HFF-Myc (cell line): ENCODE data around the gene HOXD13.
A peak's percentile ranks its signal among the peaks of the same experiment; 100 is the strongest.

Source experiments
- DNase-seq: peaks from one replicate; pipeline ENCODE4 v3.0.0-alpha.2; 2011; ENCODE audit warnings: low read depth; ENCODE audit errors: extremely low read depth
- H3K4me3 ChIP-seq: replicated peaks from 2 replicates; pipeline ENCODE4 v1.5.1; 2011; ENCODE audit warnings: low read depth, mild to moderate bottlenecking, control low read depth, low read length
- TF ChIP-seq, protein P1 (sequence below): IDR thresholded peaks from 2 replicates; pipeline ENCODE4 v1.5.1; 2012; ENCODE audit warnings: mild to moderate bottlenecking, low read depth, low read length, control low read depth; ENCODE audit errors: missing control alignments

The HOXD13 gene

DNA sequence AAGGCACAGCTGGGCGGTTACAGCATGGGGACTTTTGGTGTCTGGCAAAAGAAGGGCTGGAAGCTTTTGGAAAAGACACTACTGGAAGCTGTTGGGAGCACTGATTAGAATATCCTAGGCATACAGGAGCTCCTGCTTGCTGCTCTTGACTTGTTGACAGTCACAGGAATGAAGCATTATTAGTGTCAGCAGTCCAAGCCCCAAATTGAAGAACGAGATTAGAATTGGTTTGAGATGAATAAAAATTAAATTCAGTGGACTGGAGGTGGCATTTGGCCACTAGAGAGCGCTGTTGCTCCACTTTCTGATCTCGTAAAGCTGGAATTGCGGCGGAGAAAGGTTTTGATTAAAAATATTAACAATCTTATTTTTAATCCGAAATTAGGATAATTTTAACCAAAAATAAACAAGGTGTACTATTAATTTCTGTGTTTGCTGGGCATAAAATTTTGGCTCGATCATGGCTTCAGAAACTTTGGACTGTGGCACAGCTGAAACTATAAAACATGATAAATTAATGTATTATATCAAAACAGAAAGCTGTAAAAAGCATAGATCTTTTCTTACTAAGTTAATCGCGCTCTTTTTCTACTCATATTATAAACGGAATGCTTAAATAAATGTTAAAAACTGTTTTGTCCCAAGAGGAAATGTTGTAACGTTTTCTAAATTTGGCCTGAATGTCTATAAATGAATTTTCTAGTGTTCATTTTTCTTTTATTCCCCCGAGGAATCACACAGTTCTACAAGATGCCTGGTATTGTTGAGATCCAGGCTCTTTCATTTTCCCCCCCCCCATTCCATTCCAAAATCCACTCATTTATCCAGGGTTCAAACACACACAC lies 34.6 kb downstream of the HOXD13 start:
- peak; percentile 32 for DNase-seq
- TF ChIP-seq, protein P1, sequence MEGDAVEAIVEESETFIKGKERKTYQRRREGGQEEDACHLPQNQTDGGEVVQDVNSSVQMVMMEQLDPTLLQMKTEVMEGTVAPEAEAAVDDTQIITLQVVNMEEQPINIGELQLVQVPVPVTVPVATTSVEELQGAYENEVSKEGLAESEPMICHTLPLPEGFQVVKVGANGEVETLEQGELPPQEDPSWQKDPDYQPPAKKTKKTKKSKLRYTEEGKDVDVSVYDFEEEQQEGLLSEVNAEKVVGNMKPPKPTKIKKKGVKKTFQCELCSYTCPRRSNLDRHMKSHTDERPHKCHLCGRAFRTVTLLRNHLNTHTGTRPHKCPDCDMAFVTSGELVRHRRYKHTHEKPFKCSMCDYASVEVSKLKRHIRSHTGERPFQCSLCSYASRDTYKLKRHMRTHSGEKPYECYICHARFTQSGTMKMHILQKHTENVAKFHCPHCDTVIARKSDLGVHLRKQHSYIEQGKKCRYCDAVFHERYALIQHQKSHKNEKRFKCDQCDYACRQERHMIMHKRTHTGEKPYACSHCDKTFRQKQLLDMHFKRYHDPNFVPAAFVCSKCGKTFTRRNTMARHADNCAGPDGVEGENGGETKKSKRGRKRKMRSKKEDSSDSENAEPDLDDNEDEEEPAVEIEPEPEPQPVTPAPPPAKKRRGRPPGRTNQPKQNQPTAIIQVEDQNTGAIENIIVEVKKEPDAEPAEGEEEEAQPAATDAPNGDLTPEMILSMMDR: peak; percentile 68
- H3K4me3 ChIP-seq: no peak overlapping the region

GRCh38 chr2:176127774-176128072 lies 35.2 kb downstream of the HOXD13 start:
- DNase-seq: no peak
- no peak overlapping the region for H3K4me3 ChIP-seq
- TF ChIP-seq, protein P1: no peak

DNA sequence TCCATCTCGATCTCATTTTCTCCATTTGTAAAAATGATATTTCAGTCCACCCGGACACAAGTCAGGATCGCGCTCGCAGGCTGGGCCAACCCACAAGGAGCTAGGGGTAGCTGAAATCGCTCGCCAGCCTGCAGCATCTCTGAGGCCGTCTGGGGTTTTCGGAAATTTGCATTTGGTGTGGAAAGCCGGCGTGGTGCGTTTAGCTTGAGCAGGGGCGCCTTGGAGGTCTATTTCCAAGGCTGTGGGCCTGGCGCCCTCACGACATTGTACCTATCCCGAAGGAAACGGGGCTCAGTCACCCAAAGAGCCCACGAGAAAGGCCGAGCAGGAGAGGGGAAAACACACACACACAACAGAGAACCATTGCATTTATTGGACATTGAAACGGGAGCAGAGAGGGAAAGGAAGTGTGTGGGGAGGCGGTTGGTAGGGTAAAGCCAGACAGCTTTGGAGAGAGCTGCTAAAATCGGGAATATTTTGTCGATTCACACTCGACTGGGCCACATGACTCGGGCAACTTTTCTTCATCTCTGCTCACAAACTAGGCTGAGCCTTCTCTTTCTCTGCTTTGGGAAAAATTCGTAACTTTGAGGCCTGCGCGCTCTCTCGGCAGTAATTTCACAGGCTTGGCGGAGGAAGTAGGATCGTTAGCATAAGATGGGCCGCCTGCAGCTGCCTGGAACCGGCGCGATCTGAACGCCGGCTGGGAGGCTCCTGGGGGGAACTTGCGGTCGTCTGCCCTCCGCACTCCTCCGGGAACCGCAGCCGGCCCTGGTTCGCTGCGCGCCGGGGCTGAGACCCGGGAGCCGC lies 35.9 kb downstream of the HOXD13 start:
- DNase-seq: no peak
- TF ChIP-seq, protein P1: no peak
- no peak overlapping the region for H3K4me3 ChIP-seq

- DNase-seq: no peak
- TF ChIP-seq, protein P1: no peak
These were observed 36.7 kb downstream of the HOXD13 start, which contains the start of gene HOXD8 for GRCh38 chr2:176128982-176129796. Gene HOXD8, plus strand, starts transcription at chr2:176129705. Its CDS starts 662 bp downstream, at chr2:176130367.

DNA sequence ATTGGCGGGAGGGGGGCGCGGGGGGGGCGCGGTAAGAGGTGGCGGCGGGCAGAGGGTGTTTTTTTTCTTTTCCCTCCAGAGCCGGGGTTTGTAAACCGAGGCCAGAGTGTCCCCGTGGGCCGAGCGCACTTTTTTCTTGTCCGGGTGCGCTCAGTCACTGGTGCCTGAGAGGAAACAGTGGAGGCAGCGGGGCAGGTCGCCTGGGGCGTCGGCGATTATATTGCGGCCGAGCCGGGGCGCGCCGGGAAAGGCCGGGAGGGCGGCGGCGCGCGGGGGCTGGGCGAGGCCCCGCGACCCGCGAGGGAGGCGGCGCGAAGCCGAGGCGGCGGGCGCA lies 37.3 kb downstream of the HOXD13 start:
- TF ChIP-seq, protein P1: no peak
- 0 out of 2 replicates have a peak overlapping the region, but pooled peaks have one; percentile 11 for H3K4me3 ChIP-seq
- no peak for DNase-seq

More at GRCh38 chr2:176128982-176129796, 36.7 kb downstream of the HOXD13 start, which contains the start of gene HOXD8:
- H3K4me3 ChIP-seq: 0 out of 2 replicates have a peak within 1 kb of the TSS, but pooled peaks have one; percentile 11
